Neural progenitor cell (in vitro differentiated cells): ENCODE results near the gene SEMA4G.

Experiments used
- CTCF ChIP-seq: fragments of 200-600 bp; sonication (generic); IDR thresholded peaks from 2 replicates; pipeline ENCODE4 v1.5.1; 2017; ENCODE audit warnings: antibody characterized with exemption, mild to moderate bottlenecking
- EZH2phosphoT487 ChIP-seq: fragments of 200-600 bp; sonication (generic); IDR thresholded peaks from 2 replicates; pipeline ENCODE4 v1.6.1; 2017; ENCODE audit warnings: antibody characterized with exemption

GRCh38 chr10:100976906-100977305 is 7.6 kb downstream of the SEMA4G start:
- TF ChIP-seq EZH2phosphoT487 (no peak), CTCF (no peak)
